Erythroblast (primary cell): Measurements from ENCODE around the gene RNF114.

Experiments
- GATA1 ChIP-seq: IDR thresholded peaks from 2 replicates; pipeline ENCODE4 v1.6.1; 2011; ENCODE audit warnings: low read depth, mild to moderate bottlenecking, control low read depth, low read length, moderate library complexity
- POLR2A ChIP-seq: IDR thresholded peaks from 2 replicates; pipeline ENCODE4 v1.6.1; 2011; ENCODE audit warnings: mild to moderate bottlenecking, low read length

GRCh38 chr20:49919461-49919860, 16.7 kb upstream of the RNF114 start:
- no peak for TF ChIP-seq POLR2A
- TF ChIP-seq GATA1, result no peak
